Osteoblast (primary cell): ENCODE results near the gene SLC17A5. TPM values are rescaled to one million over a fixed set of nuclear protein-coding genes. Genes with fewer than 3 reads are reported as not detected.

Experiments
- DNase-seq: peaks from one replicate; pipeline ENCODE4 v3.0.0; 2011; ENCODE audit warnings: low spot score, mixed read lengths; ENCODE audit not compliant: insufficient read length; ENCODE audit errors: missing footprints
- H2AFZ ChIP-seq: 2 replicates; pipeline ENCODE4 v1.6.0; 2011; ENCODE audit warnings: mild to moderate bottlenecking, low read length
- H3K27ac ChIP-seq: 2 replicates; pipeline ENCODE4 v1.5.1; 2011; ENCODE audit warnings: mild to moderate bottlenecking, low read depth, low read length, moderate library complexity
- H3K27me3 ChIP-seq: 2 replicates; pipeline ENCODE4 v1.6.0; 2012; ENCODE audit warnings: mild to moderate bottlenecking, control low read depth, inconsistent platforms, low read length, moderate library complexity; ENCODE audit not compliant: insufficient read depth
- H3K36me3 ChIP-seq: 2 replicates; pipeline ENCODE4 v1.5.1; 2011; ENCODE audit warnings: mild to moderate bottlenecking, low read length, control low read depth, moderate library complexity; ENCODE audit not compliant: insufficient read depth
- H3K4me1 ChIP-seq: 2 replicates; pipeline ENCODE4 v1.5.1; 2011; ENCODE audit warnings: mild to moderate bottlenecking, low read length, control low read depth, moderate library complexity; ENCODE audit not compliant: insufficient read depth
- H3K4me2 ChIP-seq: 2 replicates; pipeline ENCODE4 v1.6.0; 2011; ENCODE audit warnings: mild to moderate bottlenecking, low read length; ENCODE audit not compliant: insufficient read depth
- H3K4me3 ChIP-seq: fragments of 200-600 bp; sonication (generic); 3 replicates; pipeline ENCODE4 v1.5.1; 2012; ENCODE audit warnings: mild to moderate bottlenecking, low read length, inconsistent platforms; ENCODE audit not compliant: insufficient read depth
- H3K79me2 ChIP-seq: 2 replicates; pipeline ENCODE4 v1.6.0; 2012; ENCODE audit warnings: mild to moderate bottlenecking, low read length, control low read depth, inconsistent platforms; ENCODE audit not compliant: insufficient read depth
- H3K9me3 ChIP-seq: 2 replicates; pipeline ENCODE4 v1.5.1; 2011; ENCODE audit warnings: low read depth, low read length, control low read depth
- H4K20me1 ChIP-seq: 2 replicates; pipeline ENCODE4 v1.6.0; 2012; ENCODE audit warnings: mild to moderate bottlenecking, low read length, control low read depth; ENCODE audit not compliant: insufficient read depth
- CTCF ChIP-seq: IDR thresholded peaks from 2 replicates; pipeline ENCODE4 v1.5.1; 2011; ENCODE audit warnings: mild to moderate bottlenecking, low read depth, low read length, moderate library complexity; ENCODE audit errors: extremely low read depth
- total RNA-seq: library from RNA; depleted of rRNA; stranded (reverse); fragments of >200 nt; gene quantifications from 2 replicates; pipeline ENCODE4 v1.2.3, GENCODE V29; 2012

SLC17A5 gene
- total RNA-seq, 1 donor = 38.7 TPM

DNA sequence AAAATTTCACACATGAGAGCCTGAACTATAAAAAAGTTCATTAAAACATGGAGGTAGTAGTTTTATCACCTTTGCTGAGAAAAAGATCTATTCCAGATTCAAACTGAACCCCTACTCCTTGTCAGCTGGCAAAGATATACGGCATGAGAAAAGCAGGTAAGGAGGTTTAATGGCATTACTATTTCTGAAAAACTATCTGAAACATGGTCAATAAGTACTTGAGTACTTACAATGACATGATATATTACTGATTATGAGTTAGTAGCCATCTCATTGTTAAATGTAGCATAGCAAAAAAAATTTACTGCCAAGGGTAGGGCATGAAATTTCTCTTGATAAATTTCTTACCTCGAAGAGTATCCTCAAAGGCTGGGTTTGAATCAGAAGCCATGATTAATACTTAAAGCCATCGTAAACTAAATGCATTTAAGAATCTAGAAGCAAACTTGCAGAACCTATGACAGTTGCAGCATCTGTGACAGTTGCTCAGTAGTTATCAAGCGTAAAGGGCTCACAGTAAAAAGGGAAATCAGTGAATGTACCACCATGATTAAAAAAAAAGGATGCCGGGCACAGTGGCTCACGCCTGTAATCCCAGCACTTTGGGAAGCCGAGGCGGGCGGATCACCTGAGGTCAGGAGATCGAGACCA is 8.7 kb downstream of the SLC17A5 start:
- DNase-seq = no peak
- H3K36me3 ChIP-seq = no peaks in the 10 kb centered on the region
- no peaks in the 10 kb centered on the region for H4K20me1 ChIP-seq
- H3K27ac ChIP-seq = no peak overlapping the region
- H3K4me1 ChIP-seq = peaks cover 12% of the 10 kb centered on the region
- H3K4me3 ChIP-seq = peak overlapping the region; percentile 64
- H3K9me3 ChIP-seq = no peaks in the 10 kb centered on the region
- H2AFZ ChIP-seq = peak overlapping the region; percentile 6
- no peak for TF ChIP-seq CTCF
- peak overlapping the region; percentile 62 for H3K4me2 ChIP-seq
- peaks cover 15% of the 10 kb centered on the region for H3K79me2 ChIP-seq
- H3K27me3 ChIP-seq = no peaks in the 10 kb centered on the region

GRCh38 chr6:73644030-73644429 is 9.8 kb downstream of the SLC17A5 start:
- Histone ChIP-seq H3K27me3 (no peaks in the 10 kb centered on the region), H3K4me1 (peaks cover 8% of the 10 kb centered on the region), H3K36me3 (peaks cover 5% of the 10 kb centered on the region), H3K4me2 (no peak overlapping the region), H3K9me3 (no peaks in the 10 kb centered on the region), H3K79me2 (peaks cover 8% of the 10 kb centered on the region), H4K20me1 (no peaks in the 10 kb centered on the region), H2AFZ (no peak overlapping the region), H3K4me3 (no peak overlapping the region), H3K27ac (no peak overlapping the region)
- DNase-seq = no peak
- no peak for TF ChIP-seq CTCF

DNA sequence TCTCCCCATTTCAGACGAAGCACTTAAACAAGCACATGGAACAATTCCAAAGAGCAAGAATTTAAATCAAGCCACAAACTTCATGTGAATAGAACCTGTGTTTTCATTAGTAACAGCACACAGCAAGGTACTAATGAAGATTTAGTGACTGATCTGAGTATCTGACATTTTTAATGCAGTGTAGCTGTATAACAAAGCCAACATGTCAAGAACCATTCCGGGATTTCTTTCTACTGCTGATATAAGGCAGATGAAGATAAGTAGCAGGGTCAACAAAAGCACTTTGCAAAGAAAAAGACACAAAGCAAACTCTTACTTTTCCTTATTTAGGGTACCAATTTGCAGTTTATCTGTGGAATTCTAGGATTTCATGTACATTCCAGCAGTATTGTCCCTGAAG is 11.3 kb downstream of the SLC17A5 start:
- Histone ChIP-seq H2AFZ (no peak overlapping the region), H3K36me3 (peaks cover 10% of the 10 kb centered on the region), H3K4me2 (no peak overlapping the region), H3K4me1 (no peaks in the 10 kb centered on the region), H3K27me3 (no peaks in the 10 kb centered on the region), H3K27ac (no peak overlapping the region), H3K4me3 (no peak overlapping the region), H4K20me1 (no peaks in the 10 kb centered on the region), H3K9me3 (no peaks in the 10 kb centered on the region), H3K79me2 (peaks cover 5% of the 10 kb centered on the region)
- TF ChIP-seq CTCF = no peak
- DNase-seq = no peak

DNA sequence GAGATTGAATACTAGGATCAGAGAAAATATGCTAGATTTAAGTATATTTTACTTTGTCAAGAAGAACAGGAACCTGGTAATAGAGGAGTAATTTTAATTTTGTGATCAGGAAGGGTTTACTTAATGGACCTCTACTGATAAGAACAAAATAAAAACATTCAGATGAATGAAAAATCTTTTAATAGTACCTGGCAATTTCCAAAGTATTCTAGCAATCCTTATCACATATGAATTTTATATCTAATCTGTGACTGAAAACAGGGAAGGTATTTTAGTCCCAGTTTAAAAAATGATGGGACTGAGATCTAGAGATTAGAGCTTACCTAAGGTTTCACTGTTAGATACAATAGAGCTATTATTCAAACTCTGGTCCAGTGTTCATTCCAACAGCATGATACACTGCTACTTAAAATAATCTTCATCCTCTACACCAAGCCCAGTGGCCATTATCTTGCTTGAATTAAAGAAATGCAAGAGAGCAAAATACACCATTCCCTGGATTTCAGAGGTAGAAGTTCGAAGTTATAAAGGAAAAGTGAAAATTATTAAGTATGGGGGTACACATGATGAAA is 13.5 kb downstream of the SLC17A5 start:
- no peak overlapping the region for H3K4me2 ChIP-seq
- TF ChIP-seq CTCF = no peak
- DNase-seq = no peak

More for the DNA sequence above, 13.5 kb downstream of the SLC17A5 start:
- peaks cover 18% of the 10 kb centered on the region for H3K36me3 ChIP-seq
- no peaks in the 10 kb centered on the region for H4K20me1 ChIP-seq
- H3K27me3 ChIP-seq = no peaks in the 10 kb centered on the region
- no peak overlapping the region for H2AFZ ChIP-seq
- H3K9me3 ChIP-seq = no peaks in the 10 kb centered on the region
- H3K27ac ChIP-seq = no peak overlapping the region
- no peaks in the 10 kb centered on the region for H3K79me2 ChIP-seq
- no peaks in the 10 kb centered on the region for H3K4me1 ChIP-seq
- no peak overlapping the region for H3K4me3 ChIP-seq
